HAP-1 (cell line): ENCODE measurements around the gene SYT2.
"Not testable (repeated sequence)": the region's sequence is repeated elsewhere in the genome, so short reads cannot be mapped to it uniquely, and the experiment has no call there.

Experiments
- DNase-seq, 2 experiments: peaks; one replicate each; pipeline ENCODE4 v3.0.0-alpha.2; 2016 to 2020; ENCODE audit warnings: low spot score in 2 of 2
- H3K27me3 ChIP-seq: fragments of 250-450 bp; sonication (Bioruptor Pico); 2 replicates; pipeline ENCODE4 v1.5.1; 2020; ENCODE audit warnings: low read depth, mild to moderate bottlenecking, moderate library complexity
- H3K36me3 ChIP-seq: fragments of 250-450 bp; sonication (Bioruptor Pico); replicated peaks from 2 replicates; pipeline ENCODE4 v1.5.1; 2020; ENCODE audit warnings: mild to moderate bottlenecking
- H3K4me1 ChIP-seq: fragments of 250-450 bp; sonication (Bioruptor Pico); 2 replicates; pipeline ENCODE4 v1.5.1; 2020; ENCODE audit warnings: mild to moderate bottlenecking
- H3K4me3 ChIP-seq: fragments of 250-450 bp; sonication (Bioruptor Pico); 2 replicates; pipeline ENCODE4 v1.5.1; 2020; ENCODE audit warnings: mild to moderate bottlenecking, moderate library complexity
- H3K9me3 ChIP-seq: fragments of 250-450 bp; sonication (Bioruptor Pico); 2 replicates; pipeline ENCODE4 v1.5.1; 2020; ENCODE audit warnings: mild to moderate bottlenecking, moderate library complexity
- in situ Hi-C: fragments of 300-500 bp; cut with MboI; formaldehyde crosslinking; loops from 3 replicates; pipeline ENCODE4 v1.14.3; 2020; ENCODE audit warnings: low sequenced_read_pairs, inconsistent platforms, mixed read lengths

The SYT2 gene

GRCh38 chr1:202710070-202711045 lies at the start of gene SYT2:
Gene SYT2, minus strand, starts transcription at chr1:202710454. Its CDS starts 104,682 bp downstream, at chr1:202605772.
- peaks cover 31% of the 10 kb centered on the region for H3K27me3 ChIP-seq
- peak within 1 kb of the TSS; percentile 39 for H3K4me3 ChIP-seq
- no peaks in the 10 kb centered on the region for H3K9me3 ChIP-seq
- in situ Hi-C loops = loop anchor here (25.0 kb wide), 1 partner anchor 248 kb away; no protein-coding TSS in a partner anchor
- peak; percentile 48 to 83 for DNase-seq
- H3K36me3 ChIP-seq = no peaks in the 10 kb centered on the region
- H3K4me1 ChIP-seq = no peaks in the 10 kb centered on the region

GRCh38 chr1:202756391-202756790 lies 46.1 kb upstream of the SYT2 start:
- in situ Hi-C loops = no loop called here
- H3K36me3 ChIP-seq = peaks cover 75% of the 10 kb centered on the region
- no peaks in the 10 kb centered on the region for H3K9me3 ChIP-seq
- no peaks in the 10 kb centered on the region for H3K27me3 ChIP-seq
- no peak overlapping the region for H3K4me3 ChIP-seq
- no peaks in the 10 kb centered on the region for H3K4me1 ChIP-seq
- no peak for DNase-seq

GRCh38 chr1:202754293-202754692 lies 44.0 kb upstream of the SYT2 start:
- no peak overlapping the region for H3K4me3 ChIP-seq
- H3K9me3 ChIP-seq = no peaks in the 10 kb centered on the region
- H3K4me1 ChIP-seq = no peaks in the 10 kb centered on the region
- DNase-seq = no peak
- peaks cover 65% of the 10 kb centered on the region for H3K36me3 ChIP-seq
- H3K27me3 ChIP-seq = no peaks in the 10 kb centered on the region
- in situ Hi-C loops = no loop called here

- Histone ChIP-seq H3K4me1 (no peaks in the 10 kb centered on the region), H3K27me3 (no peaks in the 10 kb centered on the region), H3K36me3 (peaks cover 63% of the 10 kb centered on the region), H3K9me3 (no peaks in the 10 kb centered on the region), H3K4me3 (no peak overlapping the region)
- in situ Hi-C loops = no loop called here
- no peak for DNase-seq
These were observed 42.5 kb upstream of the SYT2 start for GRCh38 chr1:202752774-202753173.

GRCh38 chr1:202750761-202751160 lies 40.5 kb upstream of the SYT2 start:
- DNase-seq = no peak
- Histone ChIP-seq H3K4me1 (no peaks in the 10 kb centered on the region), H3K9me3 (no peaks in the 10 kb centered on the region), H3K27me3 (no peaks in the 10 kb centered on the region), H3K36me3 (peaks cover 47% of the 10 kb centered on the region), H3K4me3 (no peak overlapping the region)
- in situ Hi-C loops = no loop called here

- in situ Hi-C loops = no loop called here
- Histone ChIP-seq H3K4me1 (no peaks in the 10 kb centered on the region), H3K36me3 (peaks cover 48% of the 10 kb centered on the region), H3K27me3 (no peaks in the 10 kb centered on the region), H3K9me3 (no peaks in the 10 kb centered on the region), H3K4me3 (no peak overlapping the region)
- no peak for DNase-seq
These were observed 39.8 kb upstream of the SYT2 start for GRCh38 chr1:202750024-202750423.

- Histone ChIP-seq H3K9me3 (no peaks in the 10 kb centered on the region), H3K4me1 (no peaks in the 10 kb centered on the region), H3K27me3 (no peaks in the 10 kb centered on the region), H3K4me3 (no peak overlapping the region), H3K36me3 (peaks cover 59% of the 10 kb centered on the region)
- no peak for DNase-seq
- in situ Hi-C loops = no loop called here
These were observed 35.2 kb upstream of the SYT2 start for GRCh38 chr1:202745323-202745888.

GRCh38 chr1:202744770-202745169 lies 34.5 kb upstream of the SYT2 start:
- in situ Hi-C loops, H3K4me3 ChIP-seq, H3K9me3 ChIP-seq, DNase-seq, H3K4me1 ChIP-seq, H3K27me3 ChIP-seq: not testable (repeated sequence)
- H3K36me3 ChIP-seq = peaks cover 59% of the 10 kb centered on the region

GRCh38 chr1:202742496-202742895 lies 32.2 kb upstream of the SYT2 start:
- in situ Hi-C loops = no loop called here

GRCh38 chr1:202733251-202733650 lies 23.0 kb upstream of the SYT2 start:
- H3K27me3 ChIP-seq = no peaks in the 10 kb centered on the region
- H3K9me3 ChIP-seq = no peaks in the 10 kb centered on the region
- no peaks in the 10 kb centered on the region for H3K4me1 ChIP-seq
- no peak overlapping the region for H3K4me3 ChIP-seq
- no peak for DNase-seq
- H3K36me3 ChIP-seq = peaks cover 80% of the 10 kb centered on the region
- in situ Hi-C loops = no loop called here

More at GRCh38 chr1:202742496-202742895, 32.2 kb upstream of the SYT2 start:
- no peak for DNase-seq
- Histone ChIP-seq H3K9me3 (no peaks in the 10 kb centered on the region), H3K36me3 (peaks cover 61% of the 10 kb centered on the region), H3K4me3 (no peak overlapping the region), H3K27me3 (no peaks in the 10 kb centered on the region), H3K4me1 (no peaks in the 10 kb centered on the region)

- in situ Hi-C loops = no loop called here
- Histone ChIP-seq H3K27me3 (no peaks in the 10 kb centered on the region), H3K4me1 (no peaks in the 10 kb centered on the region), H3K36me3 (peaks cover 74% of the 10 kb centered on the region), H3K9me3 (no peaks in the 10 kb centered on the region), H3K4me3 (no peak overlapping the region)
- no peak for DNase-seq
These were observed 18.7 kb upstream of the SYT2 start for GRCh38 chr1:202728951-202729350.

- H3K36me3 ChIP-seq = peaks cover 42% of the 10 kb centered on the region
- in situ Hi-C loops = no loop called here
- no peak overlapping the region for H3K4me3 ChIP-seq
- H3K27me3 ChIP-seq = no peaks in the 10 kb centered on the region
- DNase-seq = no peak
- no peaks in the 10 kb centered on the region for H3K4me1 ChIP-seq
- no peaks in the 10 kb centered on the region for H3K9me3 ChIP-seq
These were observed 15.3 kb upstream of the SYT2 start for GRCh38 chr1:202725526-202725925.

GRCh38 chr1:202723708-202724107 lies 13.5 kb upstream of the SYT2 start:
- Histone ChIP-seq H3K4me3 (no peak overlapping the region), H3K4me1 (no peaks in the 10 kb centered on the region), H3K9me3 (no peaks in the 10 kb centered on the region), H3K36me3 (peaks cover 24% of the 10 kb centered on the region), H3K27me3 (no peaks in the 10 kb centered on the region)
- no peak for DNase-seq
- in situ Hi-C loops = loop anchor here (25.0 kb wide), 1 partner anchor 261 kb away; no protein-coding TSS in a partner anchor

- DNase-seq = not testable (repeated sequence)
- in situ Hi-C loops = loop anchor here (25.0 kb wide), 1 partner anchor 261 kb away; no protein-coding TSS in a partner anchor
- H3K36me3 ChIP-seq = peaks cover 18% of the 10 kb centered on the region
These were observed 12.8 kb upstream of the SYT2 start for GRCh38 chr1:202723046-202723445.

More at GRCh38 chr1:202723046-202723445, 12.8 kb upstream of the SYT2 start:
- H3K4me1 ChIP-seq, H3K4me3 ChIP-seq, H3K9me3 ChIP-seq, H3K27me3 ChIP-seq: not testable (repeated sequence)
